ENCODE results near the gene RRAGB.

- TF ChIP-seq POLR2A (IDR thresholded peaks at IDR 0.05; ENCODE audit: low read length): no peak
- TF ChIP-seq GATA1 (IDR thresholded peaks at IDR 0.05; ENCODE audit: low read depth, low read length): no peak
Measured at GRCh38 chrX:55742649-55743048, 25.1 kb downstream of the RRAGB start.
